HepG2 (cell line): ENCODE results near the gene TGM2. TPM values are rescaled to one million over a fixed set of nuclear protein-coding genes. Genes with fewer than 3 reads are reported as not detected.
A peak's percentile ranks its signal among the peaks of the same experiment; 100 is the strongest.

ENCODE experiments used
- ATRX ChIP-seq: sonication (generic); formaldehyde crosslinking; IDR thresholded peaks from 2 replicates; pipeline ENCODE4 v1.4.0; 2020; ENCODE audit warnings: missing genetic modification reagents, borderline replicate concordance
- CAMTA2 ChIP-seq: sonication (generic); formaldehyde crosslinking; IDR thresholded peaks from 2 replicates; pipeline ENCODE4 v1.4.0; 2020; ENCODE audit warnings: mild to moderate bottlenecking, missing genetic modification reagents, borderline replicate concordance
- CBX2 ChIP-seq, 2 experiments: fragments of 200-600 bp in 1 of 2; sonication (generic); formaldehyde crosslinking in 1 of 2; IDR thresholded peaks; 2 replicates each; pipeline versions ENCODE4 v1.7.0 to v1.8.1; 2018 to 2022; ENCODE audit warnings: low read depth in 2 of 2, low read length in 1 of 2, mild to moderate bottlenecking in 1 of 2, missing genetic modification reagents in 1 of 2
- KAT7 ChIP-seq: IDR thresholded peaks from 2 replicates; pipeline ENCODE4 v1.6.1; 2018; ENCODE audit warnings: borderline replicate concordance, missing compliant biosample characterization
- MED8 ChIP-seq: sonication (generic); formaldehyde crosslinking; IDR thresholded peaks from 2 replicates; pipeline ENCODE4 v1.8.1; 2023; ENCODE audit warnings: mild to moderate bottlenecking, missing genetic modification reagents; ENCODE audit not compliant: insufficient replicate concordance
- MTF1 ChIP-seq: sonication (generic); formaldehyde crosslinking; IDR thresholded peaks from 2 replicates; pipeline ENCODE4 v1.5.0; 2020; ENCODE audit warnings: missing genetic modification reagents
- NFYC ChIP-seq: IDR thresholded peaks from 2 replicates; pipeline ENCODE4 v1.6.1; 2016; ENCODE audit warnings: missing genetic modification reagents, missing compliant biosample characterization
- NR2F6 ChIP-seq, 2 experiments: IDR thresholded peaks; 2 replicates each; pipeline ENCODE4 v1.6.1; 2016; ENCODE audit warnings: antibody characterized with exemption in 1 of 2, mild to moderate bottlenecking in 1 of 2
- RXRA ChIP-seq: sonication (generic); formaldehyde crosslinking; IDR thresholded peaks from 2 replicates; pipeline ENCODE4 v1.5.1; 2020; ENCODE audit warnings: missing genetic modification reagents
- SALL1 ChIP-seq: sonication (generic); formaldehyde crosslinking; IDR thresholded peaks from 2 replicates; pipeline ENCODE4 v1.8.0; 2022; ENCODE audit warnings: mild to moderate bottlenecking, missing genetic modification reagents
- SNAI1 ChIP-seq: sonication (generic); formaldehyde crosslinking; IDR thresholded peaks from 2 replicates; pipeline ENCODE4 v1.5.0; 2020; ENCODE audit warnings: mild to moderate bottlenecking, missing genetic modification reagents, borderline replicate concordance
- SP2 ChIP-seq: sonication (generic); formaldehyde crosslinking; IDR thresholded peaks from 2 replicates; pipeline ENCODE4 v1.5.1; 2020; ENCODE audit warnings: mild to moderate bottlenecking, missing genetic modification reagents
- TCF7 ChIP-seq: sonication (generic); IDR thresholded peaks from 2 replicates; pipeline ENCODE4 v1.6.1; 2016; ENCODE audit warnings: antibody characterized with exemption, low read depth
- YEATS2 ChIP-seq: sonication (generic); formaldehyde crosslinking; IDR thresholded peaks from 2 replicates; pipeline ENCODE4 v1.4.0; 2020; ENCODE audit warnings: missing genetic modification reagents, borderline replicate concordance
- ZNF326 ChIP-seq: sonication (generic); formaldehyde crosslinking; IDR thresholded peaks from 2 replicates; pipeline ENCODE4 v1.4.0; 2020; ENCODE audit warnings: missing genetic modification reagents, borderline replicate concordance
- ZNF431 ChIP-seq: sonication (generic); formaldehyde crosslinking; IDR thresholded peaks from 2 replicates; pipeline ENCODE4 v1.9.0; 2022; ENCODE audit warnings: missing genetic modification reagents, low read depth, mild to moderate bottlenecking, borderline replicate concordance
- ZNF501 ChIP-seq: sonication (generic); formaldehyde crosslinking; IDR thresholded peaks from 2 replicates; pipeline ENCODE4 v1.5.1; 2020; ENCODE audit warnings: mild to moderate bottlenecking, moderate library complexity, missing genetic modification reagents
- ZNF546 ChIP-seq: sonication (generic); formaldehyde crosslinking; conservative IDR thresholded peaks from 2 replicates; pipeline ENCODE4 v1.8.1; 2023; ENCODE audit warnings: mild to moderate bottlenecking, missing genetic modification reagents
- ZNF7 ChIP-seq: IDR thresholded peaks from 2 replicates; pipeline ENCODE4 v1.6.1; 2016; ENCODE audit warnings: missing biosample characterization, missing genetic modification reagents
- ZNF761 ChIP-seq: sonication (generic); formaldehyde crosslinking; conservative IDR thresholded peaks from 2 replicates; pipeline ENCODE4 v1.4.0; 2020; ENCODE audit warnings: mild to moderate bottlenecking, missing genetic modification reagents
- ZNF878 ChIP-seq: sonication (generic); formaldehyde crosslinking; IDR thresholded peaks from 2 replicates; pipeline ENCODE4 v1.8.1; 2023; ENCODE audit warnings: mild to moderate bottlenecking, missing genetic modification reagents, moderate library complexity
- polyA plus RNA-seq, 8 experiments: library from polyadenylated mRNA; depleted of rRNA in 3 of 8; stranded (reverse) in 7 of 8; unstranded in 1 of 8; fragments of >200 nt; fragmentation: Illumina TruSeq in 4 of 8; extraction: Trizol in 4 of 8; gene quantifications; 2 replicates each; pipeline versions ENCODE4 v1.2.1 to v1.2.3, GENCODE V29; 2011 to 2016; ENCODE audit warnings: low read depth in 4 of 8, missing spikeins in 1 of 8, mixed read lengths in 1 of 8; ENCODE audit not compliant: insufficient read depth in 1 of 8
- total RNA-seq, 5 experiments: library from RNA; depleted of rRNA; stranded (reverse); fragments of >200 nt; fragmentation: Illumina TruSeq; extraction: Trizol; gene quantifications; 2 replicates each; pipeline ENCODE4 v1.2.3, GENCODE V29; 2016; ENCODE audit warnings: low read depth in 1 of 5
- TF ChIP-seq, protein P1 (sequence below): sonication (generic); formaldehyde crosslinking; IDR thresholded peaks from 2 replicates; pipeline ENCODE4 v1.8.1; 2023; ENCODE audit warnings: mild to moderate bottlenecking, missing genetic modification reagents, borderline replicate concordance
- TF ChIP-seq, protein P2 (sequence below): sonication (generic); formaldehyde crosslinking; IDR thresholded peaks from 2 replicates; pipeline ENCODE4 v1.5.1; 2020; ENCODE audit warnings: missing genetic modification reagents, mild to moderate bottlenecking, borderline replicate concordance
- TF ChIP-seq, protein P3 (sequence below): IDR thresholded peaks from 2 replicates; pipeline ENCODE4 v1.6.1; 2016; ENCODE audit warnings: low read depth, borderline replicate concordance

Gene TGM2
- total and polyA plus RNA-seq, 2 of the 13 experiments (the other 11 are each of a cell fraction or from before 2014, with no cell fraction given) = 4.2 to 46.4 TPM

DNA sequence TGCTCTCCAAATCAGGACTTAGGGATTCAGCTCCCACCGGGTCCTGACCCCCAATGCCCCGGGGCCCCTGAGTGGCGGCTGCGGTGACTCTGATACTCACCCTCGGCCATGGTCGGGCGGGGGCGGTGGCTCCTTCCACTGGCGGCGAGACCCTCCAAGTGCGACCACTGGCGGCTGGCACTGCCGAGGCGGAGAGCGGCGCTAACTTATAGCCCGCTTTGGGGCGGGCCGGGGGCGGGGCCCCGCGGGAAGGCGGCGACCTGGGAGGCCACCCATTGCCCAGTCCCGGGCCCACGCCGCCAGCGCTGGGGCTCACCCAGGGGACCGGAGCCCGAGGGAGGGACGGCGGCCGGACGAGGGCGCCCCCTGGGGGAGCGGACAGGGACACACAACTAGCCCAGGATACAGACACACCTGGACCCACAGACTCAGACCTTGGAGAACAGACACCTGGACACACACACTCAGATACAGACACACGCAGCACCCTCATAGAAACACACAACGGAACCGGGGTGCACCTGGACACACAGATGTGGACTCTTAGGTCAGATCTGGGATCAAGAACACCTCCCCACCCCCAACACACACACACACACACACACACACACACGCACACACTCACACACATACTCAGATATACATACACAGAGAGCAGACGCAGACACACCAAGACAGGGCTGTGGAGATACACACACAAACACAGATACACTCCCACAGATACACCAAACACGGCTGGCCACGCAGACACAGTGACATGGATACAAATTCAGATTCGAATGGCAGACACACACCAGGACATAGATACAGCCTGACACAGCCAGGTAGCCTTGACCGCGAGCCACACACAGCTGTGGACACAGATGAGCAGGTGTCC is at the start of gene TGM2 (continued):
- peak; percentile 56 for TF ChIP-seq MED8 (CRISPR knock-in tag)
- TF ChIP-seq NFYC (CRISPR knock-in tag) = 0 out of 2 replicates have a peak, but pooled peaks have one; percentile 36
- TF ChIP-seq RXRA (CRISPR knock-in tag) = peak; percentile 70; the same call in 1 of the 2 replicates
- TF ChIP-seq MTF1 (CRISPR knock-in tag) = no peak
- TF ChIP-seq NR2F6 (IDR thresholded peaks at IDR 0.05) = 0 out of 2 replicates have a peak, but pooled peaks have one; percentile 21
- TF ChIP-seq NR2F6 (CRISPR knock-in tag; IDR thresholded peaks at IDR 0.05) = peak; percentile 41; the same call in 1 of the 2 replicates
- TF ChIP-seq SNAI1 (CRISPR knock-in tag) = no peak
- TF ChIP-seq ZNF761 = 0 out of 2 replicates have a peak, but pooled peaks have one; percentile 39
- 0 out of 2 replicates have a peak, but pooled peaks have one; percentile 55 for TF ChIP-seq CAMTA2 (CRISPR knock-in tag)
- no peak for TF ChIP-seq ZNF326 (CRISPR knock-in tag)
- 0 out of 2 replicates have a peak, but pooled peaks have one; percentile 65 for TF ChIP-seq YEATS2 (CRISPR knock-in tag)
- TF ChIP-seq SP2 = no peak; the same call in none of the 2 replicates
- no peak for TF ChIP-seq CBX2 (IDR thresholded peaks at IDR 0.05; ENCODE audit: low read depth, low read length)
- TF ChIP-seq CBX2 (CRISPR knock-in tag; IDR thresholded peaks at IDR 0.05; ENCODE audit: low read depth) = no peak
- peak; percentile 88 for TF ChIP-seq ZNF501 (CRISPR knock-in tag)
- peak; percentile 91 for TF ChIP-seq SALL1 (CRISPR knock-in tag)
- peak; percentile 14; the same call in 1 of the 2 replicates for TF ChIP-seq TCF7
- TF ChIP-seq, protein P1, sequence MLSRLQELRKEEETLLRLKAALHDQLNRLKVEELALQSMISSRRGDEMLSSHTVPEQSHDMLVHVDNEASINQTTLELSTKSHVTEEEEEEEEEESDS = no peak
- peak; percentile 73; the same call in 1 of the 2 replicates for TF ChIP-seq ZNF546 (CRISPR knock-in tag)
- 0 out of 2 replicates have a peak, but pooled peaks have one; percentile 41 for TF ChIP-seq ZNF7 (CRISPR knock-in tag)
- 0 out of 2 replicates have a peak, but pooled peaks have one; percentile 28 for TF ChIP-seq ZNF878 (CRISPR knock-in tag)
- TF ChIP-seq, protein P2, sequence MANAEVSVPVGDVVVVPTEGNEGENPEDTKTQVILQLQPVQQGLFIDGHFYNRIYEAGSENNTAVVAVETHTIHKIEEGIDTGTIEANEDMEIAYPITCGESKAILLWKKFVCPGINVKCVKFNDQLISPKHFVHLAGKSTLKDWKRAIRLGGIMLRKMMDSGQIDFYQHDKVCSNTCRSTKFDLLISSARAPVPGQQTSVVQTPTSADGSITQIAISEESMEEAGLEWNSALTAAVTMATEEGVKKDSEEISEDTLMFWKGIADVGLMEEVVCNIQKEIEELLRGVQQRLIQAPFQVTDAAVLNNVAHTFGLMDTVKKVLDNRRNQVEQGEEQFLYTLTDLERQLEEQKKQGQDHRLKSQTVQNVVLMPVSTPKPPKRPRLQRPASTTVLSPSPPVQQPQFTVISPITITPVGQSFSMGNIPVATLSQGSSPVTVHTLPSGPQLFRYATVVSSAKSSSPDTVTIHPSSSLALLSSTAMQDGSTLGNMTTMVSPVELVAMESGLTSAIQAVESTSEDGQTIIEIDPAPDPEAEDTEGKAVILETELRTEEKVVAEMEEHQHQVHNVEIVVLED (CRISPR knock-in tag) = peak; percentile 73; the same call in 1 of the 2 replicates
- no peak for TF ChIP-seq ZNF431 (CRISPR knock-in tag)
- TF ChIP-seq ATRX = no peak
- TF ChIP-seq KAT7 = peak; percentile 88; the same call in 1 of the 2 replicates
- TF ChIP-seq, protein P3, sequence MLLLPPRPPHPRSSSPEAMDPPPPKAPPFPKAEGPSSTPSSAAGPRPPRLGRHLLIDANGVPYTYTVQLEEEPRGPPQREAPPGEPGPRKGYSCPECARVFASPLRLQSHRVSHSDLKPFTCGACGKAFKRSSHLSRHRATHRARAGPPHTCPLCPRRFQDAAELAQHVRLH (CRISPR knock-in tag) = peak; percentile 98; the same call in 1 of the 2 replicates
